Measurements from ENCODE around the gene TMEM132C. TPM values are rescaled to one million over a fixed set of nuclear protein-coding genes. Genes with fewer than 3 reads are reported as not detected.

Gene TMEM132C
- total and polyA plus RNA-seq, 2 of the 8 experiments (the other 6 are each of a cell fraction or from before 2014, with no cell fraction given): 0.23 to 0.76 TPM

DNA sequence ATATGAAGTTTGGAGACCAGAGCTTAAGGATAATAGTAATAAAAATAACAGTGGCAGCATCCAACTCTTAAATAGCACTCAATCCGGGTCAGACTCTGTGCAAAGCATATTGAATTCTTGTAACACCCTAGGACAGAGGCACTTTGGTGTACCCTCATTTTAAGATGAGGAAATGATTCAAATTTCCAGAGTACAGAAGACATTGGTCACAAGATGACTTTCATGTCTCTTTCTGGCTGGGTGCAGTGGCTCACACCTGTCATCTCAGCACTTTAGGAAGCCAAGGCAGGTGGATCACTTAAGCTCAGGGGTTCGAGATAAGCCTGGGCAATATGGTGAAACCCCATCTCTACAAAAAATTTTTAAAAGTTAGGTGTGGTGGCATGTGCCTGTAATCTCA, 320.9 kb downstream of the TMEM132C start:
- H4K8ac ChIP-seq (ENCODE audit: extremely low read depth, insufficient read depth, low read length): no peak overlapping the region
- no peak overlapping the region for H3K23ac ChIP-seq (ENCODE audit: insufficient read length)
- no peak overlapping the region for H3K4me2 ChIP-seq (ENCODE audit: insufficient read depth in 1 of 2, low read depth in 2 of 2, low read length in 2 of 2)
- no peak overlapping the region for H2AK5ac ChIP-seq (ENCODE audit: low read depth, low read length)
- H3K79me2 ChIP-seq (ENCODE audit: control insufficient read depth in 1 of 2, insufficient read depth in 2 of 2, low read length in 2 of 2): no peaks in the 10 kb centered on the region
- H2AFZ ChIP-seq (ENCODE audit: low read length): no peak overlapping the region
- H3K56ac ChIP-seq (replicated peaks; ENCODE audit: insufficient read length, low read depth, low read length): no peak overlapping the region
- no peak overlapping the region for H3K4me3 ChIP-seq (ENCODE audit: extremely low read depth in 1 of 4, insufficient read depth in 2 of 4, low read depth in 3 of 4, low read length in 4 of 4)
- H3K27ac ChIP-seq (ENCODE audit: low read depth, low read length): no peak overlapping the region
- H2BK20ac ChIP-seq (ENCODE audit: low read length): no peak overlapping the region
- no peak overlapping the region for H2BK15ac ChIP-seq (ENCODE audit: low read length)
- no peaks in the 10 kb centered on the region for H4K20me1 ChIP-seq (replicated peaks in 1 of 2; ENCODE audit: control insufficient read depth in 1 of 2, insufficient read depth in 2 of 2, low read length in 2 of 2)
- no peaks in the 10 kb centered on the region for H3K23me2 ChIP-seq (ENCODE audit: low read depth, low read length)
- CTCF ChIA-PET (ENCODE audit: partially characterized antibody): interaction anchor here (1.9 kb wide), 1 partner anchor 9 kb away, joined by 5 read pairs; no protein-coding TSS in a partner anchor
- no peak overlapping the region for H2BK120ac ChIP-seq (replicated peaks; ENCODE audit: low read depth, low read length)
- WGBS, 2 experiments (ENCODE audit: extremely low coverage in 1 of 2, insufficient coverage in 1 of 2, insufficient read length in 1 of 2, insufficient replicate concordance in 2 of 2, low coverage in 1 of 2, low lambda C conversion rate in 2 of 2, missing lambda C conversion rate in 1 of 2): 94% methylated on average over 2 of the region's 2 CpGs; no CpG with 5 or more reads in 1 of the 2 experiments
- FAIRE-seq (no peak), DNase-seq (ENCODE audit: low read depth in 1 of 2, low spot score in 2 of 2) (no peak)
- H3K14ac ChIP-seq (ENCODE audit: insufficient read length): no peak overlapping the region
- H4K91ac ChIP-seq (replicated peaks; ENCODE audit: insufficient read length, low read length): no peak overlapping the region
- TF ChIP-seq HDAC6 (IDR thresholded peaks at IDR 0.05; ENCODE audit: low read depth, low read length) (no peak), SP2 (IDR thresholded peaks at IDR 0.05; ENCODE audit: low read length) (no peak)
- peaks cover 0 to 3% (median 0%) of the 10 kb centered on the region in 4 experiments; a peak in 1 of 7 replicates for H3K4me1 ChIP-seq (replicated peaks in 1 of 4; ENCODE audit: control insufficient read depth in 3 of 4, insufficient read depth in 4 of 4, low read length in 3 of 4)
- POLR2A ChIA-PET (ENCODE audit: partially characterized antibody): no interaction called here
- no peak overlapping the region for H3K4ac ChIP-seq (replicated peaks; ENCODE audit: insufficient read length, low read depth, low read length)
- H3K36me3 ChIP-seq (ENCODE audit: control insufficient read depth in 2 of 4, insufficient read depth in 4 of 4, low read length in 3 of 4): no peaks in the 10 kb centered on the region
- no peak overlapping the region for H4K5ac ChIP-seq (ENCODE audit: insufficient read length, low read depth, low read length)
- no peak overlapping the region for H2BK12ac ChIP-seq (ENCODE audit: low read depth, low read length)
- H3K9ac ChIP-seq (replicated peaks in 1 of 4; ENCODE audit: extremely low read depth in 1 of 4, low read depth in 3 of 4, low read length in 3 of 4): no peak overlapping the region
- H2BK5ac ChIP-seq (ENCODE audit: low read depth, low read length): no peak overlapping the region
- H3K18ac ChIP-seq (ENCODE audit: extremely low read depth, low read length): no peak overlapping the region
- H3K9me3 ChIP-seq (ENCODE audit: insufficient read depth in 2 of 2, low read depth in 1 of 2, low read length in 1 of 2): no peaks in the 10 kb centered on the region; a peak in 1 of 4 replicates
- H3K27me3 ChIP-seq (replicated peaks in 1 of 4; ENCODE audit: control insufficient read depth in 3 of 4, extremely low read depth in 1 of 4, insufficient read depth in 3 of 4, low read length in 3 of 4): no peaks in the 10 kb centered on the region; a peak in 1 of 7 replicates
- H3K79me1 ChIP-seq (ENCODE audit: low read depth, low read length): no peaks in the 10 kb centered on the region
